ENCODE measurements around the gene GPATCH3. TPM values are rescaled to one million over a fixed set of nuclear protein-coding genes. Genes with fewer than 3 reads are reported as not detected.

The GPATCH3 gene
- total and polyA plus RNA-seq, 2 of the 8 experiments (the other 6 are each of a cell fraction or from before 2014, with no cell fraction given), result 7.9 to 17.4 TPM

- no peak overlapping the region for H3K4me2 ChIP-seq (ENCODE audit: insufficient read depth in 1 of 2, low read depth in 2 of 2, low read length in 2 of 2)
- no peak overlapping the region for H2BK20ac ChIP-seq (ENCODE audit: low read length)
- DNase-seq (ENCODE audit: low read depth in 1 of 2, low spot score in 2 of 2), result peak in 1 of 2 experiments; percentile 94
- peaks cover 0 to 5% of the 10 kb centered on the region in 2 experiments for H4K20me1 ChIP-seq (replicated peaks in 1 of 2; ENCODE audit: control insufficient read depth in 1 of 2, insufficient read depth in 2 of 2, low read length in 2 of 2)
- H3K4me1 ChIP-seq (replicated peaks in 1 of 4; ENCODE audit: control insufficient read depth in 3 of 4, insufficient read depth in 4 of 4, low read length in 3 of 4), result peaks cover 0 to 10% (median 6%) of the 10 kb centered on the region in 4 experiments; a peak in 6 of 7 replicates
- no peak overlapping the region for H3K4me3 ChIP-seq (ENCODE audit: extremely low read depth in 1 of 4, insufficient read depth in 2 of 4, low read depth in 3 of 4, low read length in 4 of 4)
- no peak overlapping the region for H2AFZ ChIP-seq (ENCODE audit: low read length)
- no peak overlapping the region for H3K23ac ChIP-seq (ENCODE audit: insufficient read length)
- peak; percentile 62 for FAIRE-seq
- H3K9me3 ChIP-seq (ENCODE audit: insufficient read depth in 2 of 2, low read depth in 1 of 2, low read length in 1 of 2), result no peaks in the 10 kb centered on the region
- no peak overlapping the region for H4K5ac ChIP-seq (ENCODE audit: insufficient read length, low read depth, low read length)
- no peak overlapping the region for H3K4ac ChIP-seq (replicated peaks; ENCODE audit: insufficient read length, low read depth, low read length)
- H4K91ac ChIP-seq (replicated peaks; ENCODE audit: insufficient read length, low read length), result no peak overlapping the region
- ChIA-PET POLR2A (ENCODE audit: partially characterized antibody) (no interaction called here), CTCF (ENCODE audit: partially characterized antibody) (interaction anchor here (1.4 to 22.8 kb wide), 3 partner anchors 9 to 27 kb away, joined by 3 to 547 read pairs (median 125); partner anchors contain the start of gene GPN2)
- H3K27me3 ChIP-seq (replicated peaks in 1 of 4; ENCODE audit: control insufficient read depth in 3 of 4, extremely low read depth in 1 of 4, insufficient read depth in 3 of 4, low read length in 3 of 4), result no peaks in the 10 kb centered on the region
- H2BK15ac ChIP-seq (ENCODE audit: low read length), result no peak overlapping the region
- no peak overlapping the region for H2BK120ac ChIP-seq (replicated peaks; ENCODE audit: low read depth, low read length)
- H2BK5ac ChIP-seq (ENCODE audit: low read depth, low read length), result no peak overlapping the region
- H3K9ac ChIP-seq (replicated peaks in 1 of 4; ENCODE audit: extremely low read depth in 1 of 4, low read depth in 3 of 4, low read length in 3 of 4), result no peak overlapping the region
- H3K79me1 ChIP-seq (ENCODE audit: low read depth, low read length), result no peaks in the 10 kb centered on the region
- H3K79me2 ChIP-seq (ENCODE audit: control insufficient read depth in 1 of 2, insufficient read depth in 2 of 2, low read length in 2 of 2), result no peaks in the 10 kb centered on the region
- peaks cover 0 to 25% (median 15%) of the 10 kb centered on the region in 4 experiments; a peak in 5 of 8 replicates for H3K36me3 ChIP-seq (ENCODE audit: control insufficient read depth in 2 of 4, insufficient read depth in 4 of 4, low read length in 3 of 4)
- H3K27ac ChIP-seq (ENCODE audit: low read depth, low read length), result no peak overlapping the region
- no peak overlapping the region for H2AK5ac ChIP-seq (ENCODE audit: low read depth, low read length)
- no peak overlapping the region for H3K56ac ChIP-seq (replicated peaks; ENCODE audit: insufficient read length, low read depth, low read length)
- H3K23me2 ChIP-seq (ENCODE audit: low read depth, low read length), result no peaks in the 10 kb centered on the region
- no peak overlapping the region for H3K14ac ChIP-seq (ENCODE audit: insufficient read length)
- H3K18ac ChIP-seq (ENCODE audit: extremely low read depth, low read length), result no peak overlapping the region
- H4K8ac ChIP-seq (ENCODE audit: extremely low read depth, insufficient read depth, low read length), result no peak overlapping the region
- WGBS, 2 experiments (ENCODE audit: extremely low coverage in 1 of 2, insufficient coverage in 1 of 2, insufficient read length in 1 of 2, insufficient replicate concordance in 2 of 2, low coverage in 1 of 2, low lambda C conversion rate in 2 of 2, missing lambda C conversion rate in 1 of 2), result 78% methylated on average over 3 of the region's 3 CpGs; no CpG with 5 or more reads in 1 of the 2 experiments
- H2BK12ac ChIP-seq (ENCODE audit: low read depth, low read length), result no peak overlapping the region
- TF ChIP-seq POLR2AphosphoS5 (IDR thresholded peaks at IDR 0.05; ENCODE audit: low read depth, low read length), result no peak
- TF ChIP-seq CREB1 (IDR thresholded peaks at IDR 0.05), result 0 out of 2 replicates have a peak, but pooled peaks have one; percentile 38
- no peak for TF ChIP-seq CHD1 (IDR thresholded peaks at IDR 0.05; ENCODE audit: low read depth, low read length)
- TF ChIP-seq CTBP2 (IDR thresholded peaks at IDR 0.05; ENCODE audit: borderline replicate concordance, insufficient read depth, insufficient read length, low read length), result no peak
- TF ChIP-seq YY1 (IDR thresholded peaks at IDR 0.05; ENCODE audit: low read depth, low read length), result 0 out of 2 replicates have a peak, but pooled peaks have one; percentile 45
- TF ChIP-seq KDM1A (IDR thresholded peaks at IDR 0.05; ENCODE audit: borderline replicate concordance, low read length), result no peak
- TF ChIP-seq, protein P1, sequence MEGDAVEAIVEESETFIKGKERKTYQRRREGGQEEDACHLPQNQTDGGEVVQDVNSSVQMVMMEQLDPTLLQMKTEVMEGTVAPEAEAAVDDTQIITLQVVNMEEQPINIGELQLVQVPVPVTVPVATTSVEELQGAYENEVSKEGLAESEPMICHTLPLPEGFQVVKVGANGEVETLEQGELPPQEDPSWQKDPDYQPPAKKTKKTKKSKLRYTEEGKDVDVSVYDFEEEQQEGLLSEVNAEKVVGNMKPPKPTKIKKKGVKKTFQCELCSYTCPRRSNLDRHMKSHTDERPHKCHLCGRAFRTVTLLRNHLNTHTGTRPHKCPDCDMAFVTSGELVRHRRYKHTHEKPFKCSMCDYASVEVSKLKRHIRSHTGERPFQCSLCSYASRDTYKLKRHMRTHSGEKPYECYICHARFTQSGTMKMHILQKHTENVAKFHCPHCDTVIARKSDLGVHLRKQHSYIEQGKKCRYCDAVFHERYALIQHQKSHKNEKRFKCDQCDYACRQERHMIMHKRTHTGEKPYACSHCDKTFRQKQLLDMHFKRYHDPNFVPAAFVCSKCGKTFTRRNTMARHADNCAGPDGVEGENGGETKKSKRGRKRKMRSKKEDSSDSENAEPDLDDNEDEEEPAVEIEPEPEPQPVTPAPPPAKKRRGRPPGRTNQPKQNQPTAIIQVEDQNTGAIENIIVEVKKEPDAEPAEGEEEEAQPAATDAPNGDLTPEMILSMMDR (IDR thresholded peaks at IDR 0.05; ENCODE audit: control extremely low read depth in 1 of 3, insufficient read depth in 1 of 3, low read depth in 1 of 3, low read length in 3 of 3), result peak; percentile 85 to 87 (median 85)
- TF ChIP-seq, protein P2, sequence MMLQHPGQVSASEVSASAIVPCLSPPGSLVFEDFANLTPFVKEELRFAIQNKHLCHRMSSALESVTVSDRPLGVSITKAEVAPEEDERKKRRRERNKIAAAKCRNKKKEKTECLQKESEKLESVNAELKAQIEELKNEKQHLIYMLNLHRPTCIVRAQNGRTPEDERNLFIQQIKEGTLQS (IDR thresholded peaks at IDR 0.05; ENCODE audit: insufficient read depth, low read depth, low read length), result no peak
- TF ChIP-seq RAD21 (IDR thresholded peaks at IDR 0.05 in 1 of 2, conservative IDR thresholded peaks at IDR 0.05 in 1 of 2; ENCODE audit: low read depth in 2 of 2, low read length in 2 of 2), result peak; percentile 74 to 83
- TF ChIP-seq POU5F1 (IDR thresholded peaks at IDR 0.05; ENCODE audit: low read depth, low read length), result no peak
Measured at GRCh38 chr1:26853156-26853555, 47.1 kb downstream of the GPATCH3 start.

Data from H1 (cell line).